ENCODE data around the gene LHFPL3. TPM values are rescaled to one million over a fixed set of nuclear protein-coding genes. Genes with fewer than 3 reads are reported as not detected.

The LHFPL3 gene
- total and polyA plus RNA-seq, 2 of the 13 experiments (the other 11 are each of a cell fraction or from before 2014, with no cell fraction given): not detected

DNA sequence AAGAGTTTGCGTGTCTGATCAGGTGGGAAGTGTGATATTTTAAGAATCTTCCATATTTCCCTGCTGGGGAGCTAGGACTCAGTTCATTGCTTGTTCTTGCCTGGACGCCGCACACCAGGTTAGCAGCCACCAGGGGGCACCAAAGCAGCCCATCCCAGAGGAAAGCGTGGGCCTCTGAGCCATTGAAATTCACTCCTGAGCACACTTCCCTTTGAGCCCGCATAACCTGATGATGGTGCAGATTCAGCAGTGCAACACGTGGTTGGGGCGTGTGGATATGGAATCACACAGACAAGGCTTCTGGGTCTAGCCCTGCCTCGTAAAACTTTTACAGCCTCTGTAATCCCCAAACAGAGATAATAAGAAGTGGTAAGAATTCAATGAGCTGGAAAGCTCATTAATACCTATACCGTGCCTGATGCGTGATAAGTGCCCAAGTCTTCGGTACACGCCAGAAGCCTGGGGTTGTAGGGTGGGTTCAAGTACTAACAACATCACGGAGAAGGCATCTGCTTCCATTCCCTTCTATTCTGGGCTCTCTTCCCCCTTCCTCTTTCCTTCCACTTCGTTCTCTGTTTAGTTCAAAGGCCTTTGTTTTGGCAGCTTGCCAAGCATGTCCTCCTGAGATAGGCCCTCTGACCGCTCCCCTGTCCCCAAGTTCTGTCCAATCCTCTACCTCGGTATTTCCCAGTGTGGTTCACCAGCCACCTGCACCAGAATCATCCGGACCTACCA is 555.5 kb downstream of the LHFPL3 start:
- Histone ChIP-seq H3K27ac (ENCODE audit: extremely low read length, insufficient read depth, low read length) (no peak overlapping the region), H3K4me2 (ENCODE audit: low read depth, low read length) (peak overlapping the region; percentile 71), H3K4me3 (replicated peaks in 1 of 3; ENCODE audit: insufficient read depth in 1 of 3, low read depth in 2 of 3, low read length in 3 of 3) (peak overlapping the region in 1 of 3 experiments; percentile 39; a peak in 2 of 6 replicates), H4K20me1 (ENCODE audit: insufficient read depth, low read length) (no peaks in the 10 kb centered on the region), H3K36me3 (replicated peaks in 1 of 2; ENCODE audit: control insufficient read depth in 1 of 2, insufficient read depth in 2 of 2, low read length in 2 of 2) (no peaks in the 10 kb centered on the region), H3K9ac (ENCODE audit: insufficient read depth, low read depth, low read length) (peak overlapping the region; percentile 5; the same call in 1 of the 2 replicates), H3K27me3 (ENCODE audit: control insufficient read depth in 1 of 2, insufficient read depth in 2 of 2, low read length in 2 of 2) (0 out of 5 replicates have a peak, but pooled peaks cover 0 to 3% of the 10 kb centered on the region in 2 experiments), H2AFZ (ENCODE audit: low read length) (peak overlapping the region; percentile 52), H3K79me2 (ENCODE audit: insufficient read depth, low read length) (no peaks in the 10 kb centered on the region), H3K9me3 (ENCODE audit: low read length) (no peaks in the 10 kb centered on the region; the same call in 1 of the 2 replicates), H3K4me1 (ENCODE audit: insufficient read depth, low read length) (peaks cover 10% of the 10 kb centered on the region)
- in situ Hi-C loops (cut with HindIII; ENCODE audit: extremely low pct_ligation_motif_present, low pct_unique_long_range_greater_than_20kb) (loop anchor here (5.0 kb wide), 1 partner anchor 33 kb away; no protein-coding TSS in a partner anchor), intact Hi-C loops (cut with micrococcal nuclease; ENCODE audit: unreplicated experiment) (loop anchor here (1.0 kb wide), 1 partner anchor 34 kb away; no protein-coding TSS in a partner anchor)
- peak; percentile 76 for DNase-seq (ENCODE audit: low spot score)
- ATAC-seq: peak; percentile 98
- WGBS (ENCODE audit: low lambda C conversion rate): 11% methylated on average over 17 of the region's 17 CpGs
- peak; percentile 83 for FAIRE-seq
- ChIA-PET POLR2A (interaction anchor here (1.0 kb wide), 1 partner anchor 35 kb away, joined by 5 read pairs; no protein-coding TSS in a partner anchor), CTCF (ENCODE audit: low intra/inter-chr PET ratio, low total read pairs) (interaction anchor here (0.9 to 1.7 kb wide), 3 partner anchors 34 to 38 kb away, joined by 4 to 32 read pairs (median 9); no protein-coding TSS in a partner anchor)
- BruUV-seq (replicated peaks): no TSS peak
- TF ChIP-seq TBP (CRISPR knock-in tag; IDR thresholded peaks at IDR 0.05): no peak
- 0 out of 2 replicates have a peak, but pooled peaks have one; percentile 34 for TF ChIP-seq NCOA2 (CRISPR knock-in tag; IDR thresholded peaks at IDR 0.05)
- TF ChIP-seq, protein P1, sequence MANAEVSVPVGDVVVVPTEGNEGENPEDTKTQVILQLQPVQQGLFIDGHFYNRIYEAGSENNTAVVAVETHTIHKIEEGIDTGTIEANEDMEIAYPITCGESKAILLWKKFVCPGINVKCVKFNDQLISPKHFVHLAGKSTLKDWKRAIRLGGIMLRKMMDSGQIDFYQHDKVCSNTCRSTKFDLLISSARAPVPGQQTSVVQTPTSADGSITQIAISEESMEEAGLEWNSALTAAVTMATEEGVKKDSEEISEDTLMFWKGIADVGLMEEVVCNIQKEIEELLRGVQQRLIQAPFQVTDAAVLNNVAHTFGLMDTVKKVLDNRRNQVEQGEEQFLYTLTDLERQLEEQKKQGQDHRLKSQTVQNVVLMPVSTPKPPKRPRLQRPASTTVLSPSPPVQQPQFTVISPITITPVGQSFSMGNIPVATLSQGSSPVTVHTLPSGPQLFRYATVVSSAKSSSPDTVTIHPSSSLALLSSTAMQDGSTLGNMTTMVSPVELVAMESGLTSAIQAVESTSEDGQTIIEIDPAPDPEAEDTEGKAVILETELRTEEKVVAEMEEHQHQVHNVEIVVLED (CRISPR knock-in tag; IDR thresholded peaks at IDR 0.05; ENCODE audit: borderline replicate concordance): 0 out of 2 replicates have a peak, but pooled peaks have one; percentile 39
- TF ChIP-seq NFKB2 (CRISPR knock-in tag; IDR thresholded peaks at IDR 0.05; ENCODE audit: borderline replicate concordance): no peak
- TF ChIP-seq, protein P2, sequence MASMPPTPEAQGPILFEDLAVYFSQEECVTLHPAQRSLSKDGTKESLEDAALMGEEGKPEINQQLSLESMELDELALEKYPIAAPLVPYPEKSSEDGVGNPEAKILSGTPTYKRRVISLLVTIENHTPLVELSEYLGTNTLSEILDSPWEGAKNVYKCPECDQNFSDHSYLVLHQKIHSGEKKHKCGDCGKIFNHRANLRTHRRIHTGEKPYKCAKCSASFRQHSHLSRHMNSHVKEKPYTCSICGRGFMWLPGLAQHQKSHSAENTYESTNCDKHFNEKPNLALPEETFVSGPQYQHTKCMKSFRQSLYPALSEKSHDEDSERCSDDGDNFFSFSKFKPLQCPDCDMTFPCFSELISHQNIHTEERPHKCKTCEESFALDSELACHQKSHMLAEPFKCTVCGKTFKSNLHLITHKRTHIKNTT (CRISPR knock-in tag; IDR thresholded peaks at IDR 0.05): no peak
- TF ChIP-seq NR2F1 (CRISPR knock-in tag; IDR thresholded peaks at IDR 0.05): no peak
- no peak for TF ChIP-seq ZNF766 (CRISPR knock-in tag; IDR thresholded peaks at IDR 0.05; ENCODE audit: borderline replicate concordance)
- TF ChIP-seq ZNF780A (CRISPR knock-in tag; IDR thresholded peaks at IDR 0.05): no peak
- TF ChIP-seq SSRP1 (CRISPR knock-in tag; IDR thresholded peaks at IDR 0.05): no peak
- TF ChIP-seq PHF21A (CRISPR knock-in tag; IDR thresholded peaks at IDR 0.05): no peak
- peak; percentile 68; the same call in 1 of the 2 replicates for TF ChIP-seq MXD4 (CRISPR knock-in tag; IDR thresholded peaks at IDR 0.05)
- no peak for TF ChIP-seq ZBTB1 (CRISPR knock-in tag; IDR thresholded peaks at IDR 0.05; ENCODE audit: borderline replicate concordance)
- no peak for TF ChIP-seq PAF1 (CRISPR knock-in tag; IDR thresholded peaks at IDR 0.05)
- TF ChIP-seq ZFAT (CRISPR knock-in tag; conservative IDR thresholded peaks at IDR 0.05): no peak
- TF ChIP-seq ZNF558 (CRISPR knock-in tag; IDR thresholded peaks at IDR 0.05; ENCODE audit: borderline replicate concordance): no peak
- TF ChIP-seq SRSF9 (IDR thresholded peaks at IDR 0.05; ENCODE audit: borderline replicate concordance, insufficient read depth, low read depth, low read length, poor library complexity, severe bottlenecking): no peak
- TF ChIP-seq ZNF644 (CRISPR knock-in tag; IDR thresholded peaks at IDR 0.05; ENCODE audit: low read depth): peak; percentile 59; the same call in 1 of the 2 replicates
- TF ChIP-seq ZNF180 (CRISPR knock-in tag; IDR thresholded peaks at IDR 0.05; ENCODE audit: borderline replicate concordance, low read depth): no peak
- TF ChIP-seq RFX3 (CRISPR knock-in tag; IDR thresholded peaks at IDR 0.05): no peak
- no peak for TF ChIP-seq ZNF296 (CRISPR knock-in tag; conservative IDR thresholded peaks at IDR 0.05)
- no peak for TF ChIP-seq PHF5A (CRISPR knock-in tag; IDR thresholded peaks at IDR 0.05; ENCODE audit: low read depth, unreplicated experiment)
- no peak for TF ChIP-seq SNAPC2 (CRISPR knock-in tag; IDR thresholded peaks at IDR 0.05)
- no peak for TF ChIP-seq ZNF556 (CRISPR knock-in tag; IDR thresholded peaks at IDR 0.05; ENCODE audit: borderline replicate concordance)
